ENCODE results near the gene ADAMTS15. TPM values are rescaled to one million over a fixed set of nuclear protein-coding genes. Genes with fewer than 3 reads are reported as not detected.

The ADAMTS15 gene
- total and polyA plus RNA-seq, 11 donors: 5.3 to 71.0 (median 16.7) TPM

DNA sequence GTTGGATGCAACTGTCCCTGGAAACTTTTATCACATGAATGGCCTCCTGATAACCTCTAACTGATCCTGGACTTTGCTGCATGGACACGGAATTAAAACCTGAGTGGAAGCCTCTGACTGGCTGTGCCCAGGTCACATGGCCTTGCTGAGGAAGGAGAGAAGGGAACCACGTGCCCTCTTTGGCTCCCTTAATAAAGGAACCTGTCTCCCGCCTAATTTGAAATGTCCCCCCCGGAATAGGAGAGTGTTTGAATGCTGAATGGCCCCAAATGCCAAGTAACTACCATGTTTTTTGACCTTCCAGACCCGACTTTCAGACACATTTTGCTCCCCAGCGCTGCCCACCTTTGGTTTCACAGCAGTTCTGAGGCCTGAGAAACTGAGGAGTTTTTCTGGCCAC lies 76.9 kb downstream of the ADAMTS15 start:
- TF ChIP-seq, protein P1, sequence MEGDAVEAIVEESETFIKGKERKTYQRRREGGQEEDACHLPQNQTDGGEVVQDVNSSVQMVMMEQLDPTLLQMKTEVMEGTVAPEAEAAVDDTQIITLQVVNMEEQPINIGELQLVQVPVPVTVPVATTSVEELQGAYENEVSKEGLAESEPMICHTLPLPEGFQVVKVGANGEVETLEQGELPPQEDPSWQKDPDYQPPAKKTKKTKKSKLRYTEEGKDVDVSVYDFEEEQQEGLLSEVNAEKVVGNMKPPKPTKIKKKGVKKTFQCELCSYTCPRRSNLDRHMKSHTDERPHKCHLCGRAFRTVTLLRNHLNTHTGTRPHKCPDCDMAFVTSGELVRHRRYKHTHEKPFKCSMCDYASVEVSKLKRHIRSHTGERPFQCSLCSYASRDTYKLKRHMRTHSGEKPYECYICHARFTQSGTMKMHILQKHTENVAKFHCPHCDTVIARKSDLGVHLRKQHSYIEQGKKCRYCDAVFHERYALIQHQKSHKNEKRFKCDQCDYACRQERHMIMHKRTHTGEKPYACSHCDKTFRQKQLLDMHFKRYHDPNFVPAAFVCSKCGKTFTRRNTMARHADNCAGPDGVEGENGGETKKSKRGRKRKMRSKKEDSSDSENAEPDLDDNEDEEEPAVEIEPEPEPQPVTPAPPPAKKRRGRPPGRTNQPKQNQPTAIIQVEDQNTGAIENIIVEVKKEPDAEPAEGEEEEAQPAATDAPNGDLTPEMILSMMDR (IDR thresholded peaks at IDR 0.05): no peak
- TF ChIP-seq POLR2A (IDR thresholded peaks at IDR 0.05): no peak
- ATAC-seq: no peak
- Histone ChIP-seq H3K27me3 (no peaks in the 10 kb centered on the region), H3K4me1 (peaks cover 10 to 65% (median 49%) of the 10 kb centered on the region in 12 donors), H3K36me3 (no peaks in the 10 kb centered on the region), H3K4me3 (no peak overlapping the region), H3K27ac (peak overlapping the region in 4 of 12 donors; percentile 7 to 86 (median 46)), H3K9me3 (no peaks in the 10 kb centered on the region)
- intact Hi-C loops (cut with DNase I): loop anchor here in 3 of 10 donors (5.0 to 10.0 kb wide), 3 partner anchors 127 to 209 kb away; no protein-coding TSS in a partner anchor
- DNase-seq: no peak
- 89 to 95% (median 92%) methylated on average over 6 of the region's 6 CpGs for WGBS, 4 donors

Other genes starting within 250 kb of the ADAMTS15 start
- gene ZBTB44, start 133.7 kb upstream of the ADAMTS15 start, total RNA-seq: 10 to 100 TPM; 31.9 to 56.3 (median 40.3) TPM
- 10 to 100 TPM in 1 of 2 donors, 1 to 10 TPM in 1; 9.7 to 17.7 TPM for gene ZBTB44, start 133.7 kb upstream of the ADAMTS15 start, polyA plus RNA-seq
- gene ADAMTS8, start 20.0 kb upstream of the ADAMTS15 start, total RNA-seq: 1 to 10 TPM in 4 of 9 donors, under 1 TPM in 5; 0.12 to 2.8 (median 0.87) TPM
- gene ADAMTS8, start 20.0 kb upstream of the ADAMTS15 start, polyA plus RNA-seq: 1 to 10 TPM in 1 of 2 donors, under 1 TPM in 1; 0.30 to 1.7 TPM

All from heart left ventricle (tissue), 16 donors.